Measurements from ENCODE around the gene RAD51B.

RAD51B gene

DNA sequence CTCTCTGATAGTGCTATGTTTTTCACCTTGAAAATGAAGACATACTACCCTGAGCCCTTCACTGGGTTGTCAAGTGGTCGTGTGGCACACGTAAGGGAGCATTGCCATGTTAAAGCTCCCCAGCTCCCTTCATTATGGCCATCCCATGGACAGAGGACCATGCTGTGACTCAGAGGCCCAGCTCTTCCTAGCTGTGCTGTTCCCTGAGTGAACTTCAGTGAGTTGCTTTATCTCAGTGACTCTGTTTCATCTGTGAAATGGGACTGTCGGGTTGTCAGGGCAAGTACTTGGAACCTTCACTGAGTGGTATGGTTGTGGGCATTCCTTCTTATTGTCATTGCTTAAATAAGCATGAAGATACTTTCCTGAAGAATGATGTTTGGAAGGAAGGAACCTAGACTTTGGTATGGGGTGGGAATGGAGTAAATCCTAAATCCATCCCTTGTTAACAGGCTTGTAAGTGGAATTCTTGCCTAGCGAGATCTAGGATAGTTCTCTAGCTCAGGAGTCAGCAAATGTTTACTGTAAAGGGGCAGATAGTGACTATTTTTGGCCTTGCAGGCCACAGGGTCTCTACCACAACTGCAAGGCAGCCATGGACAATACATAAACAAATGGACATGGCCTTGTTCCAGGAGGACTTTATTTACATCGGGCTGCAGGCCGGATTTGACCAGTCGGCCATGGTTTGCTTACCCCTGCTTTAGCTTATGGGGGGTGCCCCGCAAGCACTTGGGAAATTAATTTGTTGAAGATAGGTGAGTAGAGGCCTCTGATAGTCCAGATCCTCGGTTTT is 689.8 kb downstream of the RAD51B start:
- DNase-seq (ENCODE audit: low read depth in 2 of 2): no peak

DNA sequence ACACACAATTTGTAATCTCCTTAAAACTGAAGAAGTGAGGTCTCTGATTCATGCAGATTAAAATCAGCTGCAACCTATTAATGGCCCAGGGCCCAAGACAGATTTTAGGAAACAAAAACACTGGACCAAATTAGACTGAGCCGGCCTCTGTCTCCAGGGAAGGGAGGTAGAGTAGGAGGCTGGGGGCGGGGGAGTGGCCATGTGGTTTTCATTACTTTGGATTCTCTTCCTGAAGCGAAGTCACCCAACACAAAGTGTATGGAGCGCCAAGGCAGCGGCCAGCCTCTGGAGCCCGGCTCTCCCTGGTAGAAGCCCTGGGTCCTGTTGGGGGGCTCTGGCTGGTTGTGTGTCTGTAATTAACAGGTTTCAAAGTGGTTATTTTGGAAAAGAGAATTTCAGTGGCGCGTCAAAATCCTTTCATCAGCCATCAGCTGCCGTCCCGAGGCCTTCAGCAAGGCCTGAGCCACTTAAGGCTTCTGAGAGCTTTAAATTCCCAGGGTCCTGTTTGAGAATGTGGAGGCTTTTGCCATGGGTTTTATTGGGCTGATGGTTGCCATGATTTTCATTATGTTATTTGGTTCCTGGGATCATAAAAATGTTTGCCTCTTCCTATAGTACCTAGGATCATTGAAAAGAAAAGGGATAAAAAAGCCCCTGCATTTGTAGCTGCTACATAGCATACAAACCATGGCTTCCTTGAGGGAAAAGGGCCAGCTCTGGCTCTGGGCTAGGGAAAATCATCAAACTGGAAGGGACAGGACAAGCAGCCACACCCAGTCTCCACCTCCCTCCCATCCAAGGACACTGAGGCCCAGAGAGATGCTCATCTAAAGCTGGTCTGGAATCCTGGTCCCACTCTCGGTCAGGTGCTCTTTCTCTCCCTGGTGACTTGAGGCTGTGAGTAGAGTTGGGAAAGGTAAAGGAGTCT is 690.9 kb downstream of the RAD51B start:
- DNase-seq (ENCODE audit: low read depth in 2 of 2): no peak

DNA sequence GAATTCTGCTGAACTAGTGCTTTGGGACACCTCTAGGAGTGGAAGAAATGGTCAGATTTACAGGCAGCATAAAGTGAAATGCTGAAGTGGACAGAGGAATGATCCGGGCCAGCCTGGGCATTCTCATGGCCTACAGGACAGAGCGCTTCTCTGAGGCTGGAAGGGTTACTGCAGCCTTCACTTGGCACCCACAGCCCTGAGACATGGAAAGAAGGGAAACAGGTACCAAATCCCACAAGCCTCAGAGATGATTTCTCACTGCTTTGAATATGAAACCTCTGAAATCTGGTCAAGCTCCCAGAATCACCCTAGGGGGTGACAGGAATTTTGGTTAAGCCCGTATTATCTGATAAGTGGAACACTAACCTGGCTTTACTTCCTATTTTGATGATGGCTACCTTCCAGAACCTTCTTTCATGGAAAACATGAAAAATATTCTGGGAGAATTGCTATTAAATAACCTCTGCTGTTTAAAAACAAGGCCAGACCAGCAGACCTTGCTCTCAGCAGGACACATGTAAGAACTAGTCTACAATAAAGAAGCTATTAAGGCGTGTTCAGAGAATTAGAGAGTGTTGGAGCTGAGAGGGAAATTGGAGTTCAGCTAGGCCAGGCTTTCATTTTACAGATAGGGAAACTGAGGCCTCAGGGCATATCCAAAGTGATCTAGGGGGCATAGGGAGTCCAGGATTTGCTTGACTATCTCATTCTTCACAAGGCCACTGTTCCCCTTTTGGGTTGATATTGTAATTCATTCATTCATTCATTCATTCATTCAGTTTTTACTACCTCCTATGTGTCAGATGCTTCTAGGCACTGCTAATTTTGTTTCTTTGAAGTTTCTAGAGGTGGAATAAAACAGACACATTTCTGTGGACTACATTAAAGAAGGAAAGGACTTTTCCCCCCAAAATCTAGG is 691.8 kb downstream of the RAD51B start:
- no peak for DNase-seq (ENCODE audit: low read depth in 2 of 2)

DNA sequence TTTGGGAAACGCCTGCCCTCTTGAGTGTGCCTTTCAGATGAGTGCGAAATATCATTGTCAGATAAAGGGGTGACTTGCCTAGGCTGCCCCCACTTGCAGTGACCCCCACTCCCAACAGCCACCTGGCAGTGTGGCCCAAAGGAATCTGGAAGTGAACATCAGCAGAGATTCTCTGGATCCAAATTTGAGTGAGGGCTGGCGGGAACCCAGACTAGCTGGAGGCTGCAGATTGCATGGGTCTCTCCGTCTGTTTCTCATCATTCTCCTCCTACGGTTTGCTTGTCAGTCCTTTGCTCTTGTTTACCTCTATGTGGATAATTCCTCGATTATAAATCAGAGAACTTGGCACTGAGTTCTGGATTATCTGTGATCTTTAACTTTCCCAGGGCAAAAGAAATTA is 692.5 kb downstream of the RAD51B start:
- no peak for DNase-seq (ENCODE audit: low read depth in 2 of 2)

DNA sequence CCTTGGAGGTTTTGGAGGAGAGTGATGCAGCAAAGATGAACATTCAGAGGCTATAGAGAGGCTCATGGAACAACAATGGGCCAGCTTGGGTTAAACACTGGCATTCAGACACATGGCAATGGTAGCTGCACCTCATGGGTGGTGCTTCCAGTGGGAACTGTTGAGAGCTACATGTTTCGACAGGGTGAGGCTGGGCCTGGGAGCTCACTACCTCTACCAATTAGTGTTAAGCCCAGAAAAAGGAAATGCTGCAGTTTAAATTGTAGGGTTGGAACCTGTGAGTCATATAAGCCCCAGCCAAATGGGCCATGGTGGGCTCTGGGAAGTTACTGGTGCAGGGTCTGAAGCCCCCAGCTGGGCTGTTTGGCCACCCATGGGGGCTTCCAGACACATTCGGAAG is 693.6 kb downstream of the RAD51B start:
- no peak for DNase-seq (ENCODE audit: low read depth in 2 of 2)

DNA sequence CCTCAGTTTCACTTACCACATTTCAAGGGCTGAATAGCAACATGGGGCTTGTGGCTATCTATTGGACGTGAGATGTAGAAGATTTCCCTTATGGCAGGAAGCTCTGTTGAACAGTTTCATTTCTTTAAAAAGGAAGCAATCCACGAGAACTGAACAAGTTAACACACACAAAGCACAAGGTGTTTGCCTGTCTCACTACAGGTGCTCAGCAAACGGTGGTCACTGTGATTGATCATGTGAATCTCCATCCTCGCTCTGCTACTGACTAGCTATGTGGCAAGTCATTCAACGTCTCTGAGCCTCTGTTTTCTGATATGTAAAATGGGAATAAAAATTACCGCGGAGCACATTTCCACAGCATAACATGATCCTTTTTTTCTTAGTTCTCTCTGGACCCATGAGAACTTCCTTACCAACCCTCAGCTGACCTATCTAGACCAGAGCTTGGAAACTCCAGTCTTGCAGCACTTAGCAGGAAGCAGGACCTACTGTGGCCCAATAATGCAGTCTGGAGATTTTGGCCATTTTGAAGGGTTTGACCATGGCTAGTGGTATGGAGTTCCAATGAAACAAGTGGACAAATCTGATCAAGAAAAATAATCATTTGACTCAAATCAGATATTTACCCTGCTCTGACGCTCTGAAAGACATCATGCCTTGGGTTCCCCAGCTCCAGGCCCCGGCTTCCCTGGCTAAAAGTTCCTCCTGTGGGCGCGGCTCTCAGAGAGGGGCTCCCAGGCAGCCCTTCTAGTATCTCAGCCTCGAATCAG is 694.4 kb downstream of the RAD51B start:
- no peak for DNase-seq (ENCODE audit: low read depth in 2 of 2)

DNA sequence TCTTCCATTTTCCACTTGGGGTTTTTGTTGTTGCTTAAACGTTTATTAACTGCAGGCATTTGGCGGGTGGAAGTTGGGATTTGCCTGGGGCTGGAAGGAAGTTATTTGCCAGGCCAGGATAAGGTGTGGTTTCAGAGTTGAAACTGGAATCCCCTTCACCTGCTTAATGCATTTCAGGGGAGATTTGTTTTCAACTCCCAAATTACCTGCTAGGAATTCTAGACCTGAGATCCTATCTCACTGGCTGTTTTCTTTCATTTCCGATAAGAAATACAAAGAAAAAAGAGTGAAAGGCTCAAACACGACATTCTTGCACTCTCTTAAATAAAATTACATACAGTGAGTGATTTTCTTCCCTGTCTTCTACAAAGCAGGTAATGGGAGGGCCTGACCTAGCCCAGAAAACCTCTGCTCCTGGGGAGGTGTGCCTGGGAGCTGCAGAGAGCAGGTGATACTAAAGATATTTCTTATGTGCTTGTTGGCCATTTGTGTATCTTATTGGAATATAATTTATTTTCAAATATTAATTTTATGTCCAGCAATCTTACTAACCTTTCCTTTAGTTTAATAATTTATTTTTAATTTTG is 695.1 kb downstream of the RAD51B start:
- DNase-seq (ENCODE audit: low read depth in 2 of 2): no peak

DNA sequence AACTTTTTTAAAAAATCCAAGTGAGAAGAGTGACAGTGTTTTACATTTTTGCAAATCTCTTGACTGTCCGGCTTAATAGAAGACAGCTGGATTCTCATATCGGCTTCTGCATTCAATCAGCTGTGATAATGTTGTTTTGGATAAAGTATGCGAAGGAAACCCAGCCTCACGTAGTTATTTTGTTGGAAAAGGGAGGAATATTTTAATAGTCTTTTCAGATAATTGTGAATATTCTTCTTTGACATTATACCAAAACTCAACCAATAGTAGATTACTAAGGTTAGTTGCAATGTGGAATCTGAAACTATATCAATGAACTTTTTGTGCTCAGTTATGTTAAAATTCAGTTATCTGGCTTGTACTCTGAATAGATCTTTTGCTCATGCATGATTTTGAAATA is 696.8 kb downstream of the RAD51B start:
- no peak for DNase-seq (ENCODE audit: low read depth in 2 of 2)

DNA sequence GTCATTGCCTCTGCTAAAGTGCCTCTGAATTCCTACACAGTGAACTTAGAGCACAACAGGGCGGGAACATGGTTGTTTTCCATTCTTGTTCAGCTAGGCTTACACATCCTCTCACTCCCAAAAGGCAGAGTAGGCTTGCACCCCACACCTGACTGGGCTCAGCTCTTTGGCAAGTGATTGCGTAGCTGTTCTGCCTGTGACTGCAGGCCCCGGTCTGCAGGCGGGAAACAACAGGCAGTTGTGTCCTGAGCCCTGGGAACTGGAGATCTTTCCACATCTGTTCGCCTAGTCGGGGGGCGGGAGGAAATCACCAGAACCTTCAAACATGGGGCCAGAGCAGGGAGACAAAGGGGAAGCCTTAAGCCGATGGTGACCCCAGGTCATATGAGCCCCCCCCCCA is 698.6 kb downstream of the RAD51B start:
- DNase-seq (ENCODE audit: low read depth in 2 of 2): no peak

DNA sequence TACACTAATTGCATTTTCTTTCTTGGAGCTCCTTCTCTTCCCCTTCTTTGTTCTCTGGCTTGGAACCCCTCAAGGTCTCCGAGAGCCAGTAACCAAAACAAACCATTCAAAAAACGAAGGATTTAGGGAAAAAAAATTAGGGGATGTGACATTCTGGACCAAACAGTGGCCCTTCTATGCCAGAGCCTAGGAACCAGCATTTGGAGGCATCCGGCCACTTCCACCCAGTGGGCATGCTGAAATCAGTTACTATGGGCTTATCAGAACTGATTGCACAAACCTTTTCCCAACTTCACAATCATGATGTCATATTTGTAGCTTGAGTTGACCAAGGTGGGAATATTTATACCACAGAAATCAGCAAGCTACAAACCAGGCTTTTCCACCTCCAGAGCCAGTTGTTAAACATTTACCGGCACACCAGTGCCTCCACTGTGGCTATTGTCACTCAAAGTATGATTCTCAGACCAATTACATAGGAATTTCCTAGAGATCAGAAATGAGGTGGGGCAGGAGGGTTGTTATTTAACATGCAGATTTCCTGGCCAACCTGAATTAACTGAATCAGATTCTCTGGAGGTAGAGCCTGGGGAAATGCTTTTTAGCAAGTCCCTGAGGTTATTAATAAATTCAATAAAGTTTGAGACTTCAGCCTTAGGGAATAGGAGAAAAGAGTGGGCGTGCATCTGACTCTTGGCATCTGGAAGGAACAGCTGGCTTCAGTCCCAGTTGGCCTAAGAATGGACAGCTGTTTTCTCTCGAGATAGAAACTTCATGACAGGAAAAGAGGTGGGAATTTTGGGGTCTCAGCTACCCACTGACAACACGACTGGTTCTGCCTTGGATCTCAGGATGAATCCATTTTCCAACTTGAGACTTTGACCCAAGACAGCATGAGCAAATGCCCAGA is 699.4 kb downstream of the RAD51B start:
- no peak for DNase-seq (ENCODE audit: low read depth in 2 of 2)

DNA sequence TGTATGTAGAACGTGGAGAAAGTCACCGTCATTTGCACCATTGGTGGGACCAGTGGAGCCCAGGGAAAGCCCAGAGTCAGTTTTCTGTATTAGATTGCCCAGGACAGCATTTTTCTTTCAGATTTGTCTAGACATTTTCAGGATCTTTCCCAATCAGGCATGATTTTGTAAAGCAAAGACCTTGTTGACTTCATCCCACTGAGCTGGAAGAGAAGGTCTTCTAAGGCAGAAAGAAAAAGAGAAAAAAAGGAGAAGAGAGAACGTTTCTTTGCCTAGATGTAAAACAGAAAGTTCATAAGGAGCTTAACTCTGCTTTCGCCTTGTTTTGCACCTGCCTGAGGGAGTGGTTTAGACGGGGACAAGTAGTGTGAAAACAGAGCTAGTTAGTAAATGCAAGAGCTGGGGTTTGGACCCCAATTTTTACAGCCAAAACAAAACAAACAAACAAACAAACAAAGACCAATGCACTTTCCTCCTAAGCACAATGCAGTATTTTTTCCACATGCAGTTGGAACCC is 700.1 kb downstream of the RAD51B start:
- no peak for DNase-seq (ENCODE audit: low read depth in 2 of 2)

DNA sequence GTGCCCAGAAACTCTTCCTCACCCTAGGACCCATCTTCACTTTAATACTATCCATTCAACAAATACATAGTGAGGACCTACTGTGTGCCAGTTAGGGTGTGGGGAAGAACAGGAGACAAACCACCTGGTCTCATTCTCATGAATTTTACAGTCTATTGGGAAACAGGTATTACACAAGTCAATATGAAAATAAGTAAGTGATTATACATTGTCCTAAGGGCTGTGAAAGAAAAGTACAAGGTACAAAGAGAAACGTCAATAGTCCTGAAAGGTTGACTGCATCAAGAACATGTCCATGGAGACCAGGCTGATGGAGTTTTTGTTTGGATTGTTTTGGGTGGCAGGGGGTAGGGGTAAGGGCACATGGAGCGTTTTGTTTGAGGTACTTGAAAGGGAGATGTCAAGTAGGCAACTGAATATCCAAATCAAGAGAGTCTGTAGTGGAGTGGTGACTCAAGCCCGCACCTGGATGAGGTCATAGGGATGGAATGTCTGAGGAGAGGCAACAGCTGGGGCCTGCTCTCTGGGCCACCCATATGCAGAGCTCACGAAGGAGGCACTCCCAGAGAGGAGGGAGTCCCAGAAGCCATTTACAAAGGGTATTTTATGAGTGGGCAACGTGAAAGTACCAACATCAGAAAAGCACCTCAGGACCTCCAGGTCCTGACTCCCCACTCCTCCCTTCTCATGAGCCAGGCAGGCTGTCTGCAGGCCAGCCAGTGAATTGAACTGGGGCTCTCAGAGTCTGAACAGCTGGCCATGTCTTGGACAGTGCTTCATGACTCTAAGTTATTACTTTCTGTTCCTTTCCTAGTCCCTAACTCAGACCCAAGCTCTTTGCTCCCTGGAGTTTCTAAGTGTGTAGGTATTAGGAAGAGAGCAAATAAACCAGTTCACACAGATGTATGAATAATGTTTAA is 701.3 kb downstream of the RAD51B start:
- no peak for DNase-seq (ENCODE audit: low read depth in 2 of 2)

DNA sequence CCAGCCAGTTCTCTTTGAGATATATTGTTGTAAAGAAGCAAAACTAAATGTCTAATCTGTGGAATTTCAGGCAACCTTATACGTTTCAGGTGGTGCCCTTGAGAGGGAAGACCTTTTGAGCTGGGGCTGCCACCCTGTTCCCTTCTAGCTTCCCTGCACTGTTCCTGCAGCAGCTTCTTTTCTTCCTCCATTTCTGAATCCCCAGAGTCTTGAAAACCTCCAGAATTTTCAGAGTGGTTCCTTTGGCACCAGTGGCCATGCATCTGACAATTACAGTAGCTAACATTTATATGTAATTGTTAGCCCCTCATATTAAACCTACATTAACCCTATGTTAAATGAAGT is 702.0 kb downstream of the RAD51B start:
- DNase-seq (ENCODE audit: low read depth in 2 of 2): no peak

DNA sequence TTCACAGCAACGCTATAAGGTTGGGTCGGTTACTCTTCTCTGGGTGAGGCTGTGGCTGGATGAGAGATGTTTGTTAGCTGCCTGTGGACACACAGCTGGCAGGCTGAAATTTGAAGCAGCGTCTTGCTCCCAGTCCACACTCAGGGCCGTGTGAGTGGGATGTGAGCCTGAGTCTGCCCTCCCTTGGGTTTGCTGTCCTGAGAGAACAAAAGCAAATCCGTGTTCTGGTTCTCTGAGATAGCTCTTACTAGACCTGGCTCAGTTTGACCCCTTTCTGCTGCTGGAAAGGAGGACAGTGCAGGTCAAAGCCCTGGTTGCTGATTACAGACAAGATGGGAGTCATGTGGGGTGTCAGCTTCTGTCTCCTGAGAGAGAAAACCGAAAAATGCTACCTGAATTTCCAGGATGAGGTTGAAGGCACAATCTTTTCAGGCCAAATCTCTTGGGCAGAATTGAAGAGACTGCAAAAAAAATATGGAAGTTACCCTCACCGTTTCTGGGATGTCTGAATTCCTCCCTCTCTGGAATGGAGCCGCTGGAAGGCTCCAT is 702.5 kb downstream of the RAD51B start:
- no peak for DNase-seq (ENCODE audit: low read depth in 2 of 2)

DNA sequence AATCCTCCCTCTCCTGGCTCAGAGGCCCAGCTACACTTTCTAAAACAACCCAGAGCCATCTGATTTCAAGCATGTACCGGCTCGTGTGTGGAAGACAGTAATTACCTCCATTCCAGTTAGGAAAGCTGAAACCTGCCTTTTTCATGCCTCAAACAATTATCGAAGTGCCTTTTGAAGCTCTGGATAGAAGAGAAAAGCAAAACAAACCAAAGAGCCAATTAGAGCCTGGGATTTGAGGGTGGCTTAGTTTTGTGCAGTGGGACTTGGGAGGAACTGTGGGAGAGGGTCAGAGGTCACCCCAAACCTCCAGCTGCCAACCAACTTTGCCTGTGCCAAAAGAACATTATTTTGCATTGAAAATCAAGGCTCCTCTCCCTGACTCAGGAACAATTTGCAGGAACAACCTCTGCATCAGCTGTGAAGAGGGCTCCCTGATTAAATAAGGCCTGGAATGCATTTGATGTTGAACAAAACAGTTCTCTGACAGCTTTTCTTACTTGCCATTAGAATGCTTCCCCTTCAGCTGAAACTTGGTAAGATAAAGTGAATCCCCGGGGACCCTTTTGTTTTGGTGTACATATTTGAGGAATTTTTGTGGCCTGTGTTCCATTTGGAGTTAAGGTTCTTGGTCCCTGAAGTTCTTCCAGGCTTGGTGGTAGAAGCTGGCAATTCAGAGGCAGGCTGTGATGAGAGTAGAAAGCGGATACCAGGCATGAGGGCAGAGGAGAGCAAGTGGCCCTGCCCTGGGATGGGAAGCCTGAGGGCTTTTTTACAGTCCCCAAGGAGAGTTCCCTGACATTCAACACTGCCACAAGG is 703.1 kb downstream of the RAD51B start:
- no peak for DNase-seq (ENCODE audit: low read depth in 2 of 2)

DNA sequence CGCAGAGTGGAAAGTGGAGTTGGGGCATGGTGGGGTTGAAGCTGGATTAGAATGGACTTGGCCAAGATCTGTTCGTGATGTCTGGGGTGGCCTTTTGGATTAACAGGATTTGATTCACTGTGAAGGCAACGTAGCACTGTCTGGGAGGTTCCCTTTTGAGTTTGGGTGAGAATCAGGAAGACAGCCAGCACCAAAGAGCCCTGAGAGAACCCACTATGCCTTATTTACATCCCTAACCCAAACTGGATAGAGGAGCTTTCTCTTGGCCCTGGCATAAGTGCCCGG is 703.7 kb downstream of the RAD51B start:
- no peak for DNase-seq (ENCODE audit: low read depth in 2 of 2)

DNA sequence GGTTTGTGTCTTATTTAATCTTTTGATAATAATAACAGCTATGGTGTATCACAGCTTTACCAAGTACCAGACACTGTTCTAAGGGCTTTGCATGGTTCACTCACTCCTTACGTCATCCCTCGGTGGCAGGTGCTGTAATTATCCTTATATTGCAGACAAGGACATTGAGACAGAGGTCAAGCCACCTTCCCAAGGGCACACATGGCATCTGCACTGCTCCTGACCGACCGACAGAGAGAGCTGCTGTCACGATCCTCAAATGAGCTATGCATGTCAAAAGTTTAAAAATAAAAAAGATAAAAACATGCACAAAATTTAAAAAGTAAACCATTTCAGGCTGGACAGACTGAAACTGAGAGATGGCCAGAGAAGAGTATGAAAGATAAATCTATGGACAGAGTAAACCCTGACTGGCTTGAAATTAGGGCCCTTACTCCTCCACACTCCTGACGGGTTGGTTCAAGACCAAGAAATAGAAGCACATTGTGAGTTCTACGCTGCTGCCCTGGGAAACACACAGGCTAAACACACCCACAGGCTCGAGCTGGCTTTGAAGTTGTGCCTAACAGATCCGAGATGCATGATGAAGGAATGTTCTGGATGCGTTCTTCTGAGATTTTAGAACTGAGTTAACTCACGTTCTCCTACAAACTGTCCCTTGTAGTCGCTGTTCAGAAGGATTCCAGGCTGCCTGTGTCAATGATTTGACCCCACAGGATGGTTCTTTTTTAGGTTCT is 704.6 kb downstream of the RAD51B start:
- DNase-seq (ENCODE audit: low read depth in 2 of 2): no peak
